Mesendoderm (in vitro differentiated cells): ENCODE results near the gene KDM4B.

ENCODE experiments used
- DNase-seq: peaks from one replicate; pipeline ENCODE4 v3.0.0; 2013
- H2AK5ac ChIP-seq: 2 replicates; pipeline ENCODE4 v1.6.1; 2013; ENCODE audit warnings: low read length, inconsistent platforms
- H2BK120ac ChIP-seq: 2 replicates; pipeline ENCODE4 v1.6.1; 2013; ENCODE audit warnings: low read depth, mild to moderate bottlenecking, low read length, moderate library complexity, mixed read lengths
- H2BK15ac ChIP-seq: replicated peaks from 2 replicates; pipeline ENCODE4 v1.6.1; 2013; ENCODE audit warnings: low read depth, mild to moderate bottlenecking, moderate library complexity
- H2BK5ac ChIP-seq: 2 replicates; pipeline ENCODE4 v1.6.1; 2013; ENCODE audit warnings: low read length, inconsistent platforms
- H3K18ac ChIP-seq: 2 replicates; pipeline ENCODE4 v1.6.1; 2013; ENCODE audit warnings: mild to moderate bottlenecking, low read length, mixed read lengths
- H3K23ac ChIP-seq: one replicate; pipeline ENCODE4 v1.6.1; 2013; ENCODE audit warnings: low read length
- H3K27ac ChIP-seq: 2 replicates; pipeline ENCODE4 v1.5.1; 2013; ENCODE audit warnings: low read depth, mild to moderate bottlenecking, inconsistent platforms, low read length, moderate library complexity
- H3K27me3 ChIP-seq: 2 replicates; pipeline ENCODE4 v1.6.1; 2013; ENCODE audit warnings: low read length, control low read depth, mild to moderate bottlenecking, inconsistent platforms; ENCODE audit not compliant: insufficient read depth, poor library complexity
- H3K36me3 ChIP-seq: 2 replicates; pipeline ENCODE4 v1.6.1; 2013; ENCODE audit warnings: low read length, inconsistent platforms; ENCODE audit not compliant: control insufficient read depth, insufficient read depth
- H3K4ac ChIP-seq: one replicate; pipeline ENCODE4 v1.6.1; 2013; ENCODE audit warnings: low read depth, mild to moderate bottlenecking, low read length, moderate library complexity
- H3K4me1 ChIP-seq: 2 replicates; pipeline ENCODE4 v1.6.1; 2013; ENCODE audit warnings: low read depth, low read length, inconsistent platforms; ENCODE audit not compliant: control insufficient read depth
- H3K4me2 ChIP-seq: 2 replicates; pipeline ENCODE4 v1.6.1; 2013; ENCODE audit warnings: low read length
- H3K4me3 ChIP-seq: 2 replicates; pipeline ENCODE4 v1.5.1; 2013; ENCODE audit warnings: mild to moderate bottlenecking, low read length
- H3K56ac ChIP-seq: one replicate; pipeline ENCODE4 v1.6.1; 2013; ENCODE audit warnings: low read length
- H3K79me1 ChIP-seq: 2 replicates; pipeline ENCODE4 v1.6.1; 2013; ENCODE audit warnings: low read length, inconsistent platforms
- H3K79me2 ChIP-seq: 2 replicates; pipeline ENCODE4 v1.6.1; 2013; ENCODE audit warnings: mild to moderate bottlenecking, low read length; ENCODE audit not compliant: control insufficient read depth, insufficient read depth
- H3K9ac ChIP-seq: 2 replicates; pipeline ENCODE4 v1.6.1; 2013; ENCODE audit warnings: low read length, inconsistent platforms
- H4K5ac ChIP-seq: one replicate; pipeline ENCODE4 v1.6.1; 2013; ENCODE audit warnings: low read length
- H4K8ac ChIP-seq: one replicate; pipeline ENCODE4 v1.6.1; 2013; ENCODE audit warnings: low read depth, mild to moderate bottlenecking, control low read depth, low read length, moderate library complexity
- WGBS: extraction: QIAGEN DNeasy Blood & Tissue Kit; methylation state at CpG from one replicate; pipeline ENCODE4 v1.1.7; 2013; ENCODE audit warnings: low lambda C conversion rate, missing lambda C conversion rate; ENCODE audit not compliant: insufficient coverage; ENCODE audit errors: extremely low coverage; 5-methylcytosine and 5-hydroxymethylcytosine counted together

KDM4B gene

DNA sequence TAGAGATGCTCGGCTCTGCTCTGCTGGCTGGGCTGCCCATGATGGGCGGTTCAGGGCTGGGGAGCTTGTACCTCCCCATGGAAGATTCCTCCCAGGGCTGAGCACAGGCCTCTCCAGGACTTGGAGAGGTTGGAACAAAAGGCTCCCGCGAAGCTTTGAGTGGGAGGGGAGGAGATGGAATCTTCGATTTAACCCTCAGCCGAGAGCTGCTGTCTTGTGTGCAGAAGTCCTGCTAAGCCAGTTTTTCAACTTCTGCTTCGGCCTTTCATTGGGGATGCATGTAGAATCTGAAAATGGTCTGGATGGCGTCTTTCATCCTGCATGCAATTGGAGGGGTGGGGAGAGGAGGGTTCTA lies 163.3 kb downstream of the KDM4B start:
- Histone ChIP-seq H3K27me3 (no peaks in the 10 kb centered on the region), H4K5ac (no peak overlapping the region), H2AK5ac (no peak overlapping the region), H3K56ac (peak overlapping the region; percentile 6), H3K18ac (no peak overlapping the region), H3K4ac (no peak overlapping the region), H3K27ac (no peak overlapping the region), H3K36me3 (no peaks in the 10 kb centered on the region), H2BK120ac (no peak overlapping the region), H3K9ac (no peak overlapping the region), H4K8ac (no peak overlapping the region), H2BK15ac (no peak overlapping the region), H3K79me1 (no peaks in the 10 kb centered on the region), H3K4me3 (no peak overlapping the region), H2BK5ac (no peak overlapping the region), H3K23ac (no peak overlapping the region), H3K4me2 (no peak overlapping the region), H3K4me1 (peaks cover 4% of the 10 kb centered on the region), H3K79me2 (no peaks in the 10 kb centered on the region)
- peak; percentile 62 for DNase-seq
- no CpG with 5 or more reads among the region's 8 CpGs for WGBS

DNA sequence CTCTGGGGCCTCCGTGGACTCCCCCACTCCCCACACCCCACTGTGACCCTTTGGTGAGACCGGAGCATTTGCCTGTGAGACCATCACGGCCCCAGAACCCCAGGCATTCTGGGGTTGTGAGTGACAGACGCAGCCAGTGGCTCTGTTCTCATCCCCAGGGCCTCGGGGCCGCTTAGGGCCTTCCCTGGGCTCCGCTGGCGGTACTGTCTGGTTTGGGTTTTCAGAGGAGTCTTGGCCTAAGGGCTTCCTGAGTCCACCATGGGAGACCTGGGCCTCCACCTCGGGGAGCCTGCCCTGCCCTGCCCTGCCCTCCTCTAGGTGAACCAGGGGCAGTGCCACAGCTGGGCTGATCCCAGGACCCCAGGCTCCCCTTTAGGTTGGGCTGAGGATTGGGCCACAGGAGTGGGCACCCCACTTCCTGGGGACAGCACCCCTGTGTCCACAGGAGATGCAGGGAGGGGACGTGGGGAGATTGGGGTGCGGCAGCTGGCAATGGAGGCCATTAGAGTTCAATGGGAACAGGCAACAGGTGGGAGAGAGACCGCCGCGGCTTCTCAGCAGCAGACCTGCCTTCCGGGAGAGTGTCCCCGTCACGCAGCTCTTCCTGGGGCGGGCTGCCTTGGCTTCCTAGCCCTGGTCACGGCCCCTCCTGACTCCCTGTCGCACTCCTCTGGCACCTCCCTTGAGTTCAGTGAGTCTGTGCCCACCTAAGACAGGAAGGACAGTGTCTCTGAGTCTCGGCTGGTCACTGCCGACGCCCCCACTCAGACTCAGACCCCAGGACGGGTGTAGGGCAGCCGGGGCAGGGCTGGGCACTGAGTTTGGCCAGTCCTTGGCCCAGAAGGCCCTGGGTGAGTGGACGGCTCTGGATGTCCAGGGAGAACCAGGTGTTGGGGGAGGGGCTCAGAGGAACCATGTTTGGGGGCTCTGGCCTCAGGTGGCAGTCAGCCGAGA lies 164.1 kb downstream of the KDM4B start:
- Histone ChIP-seq H3K23ac (no peak overlapping the region), H3K4me3 (no peak overlapping the region), H3K36me3 (no peaks in the 10 kb centered on the region), H3K27me3 (no peaks in the 10 kb centered on the region), H3K4me2 (no peak overlapping the region), H2BK15ac (no peak overlapping the region), H2AK5ac (no peak overlapping the region), H3K79me1 (no peaks in the 10 kb centered on the region), H2BK120ac (no peak overlapping the region), H3K56ac (peak overlapping the region; percentile 42), H2BK5ac (no peak overlapping the region), H3K9ac (no peak overlapping the region), H3K18ac (no peak overlapping the region), H4K5ac (no peak overlapping the region), H3K4me1 (peaks cover 4% of the 10 kb centered on the region), H3K4ac (no peak overlapping the region), H3K79me2 (no peaks in the 10 kb centered on the region), H3K27ac (no peak overlapping the region), H4K8ac (no peak overlapping the region)
- WGBS = no CpG with 5 or more reads among the region's 27 CpGs
- no peak for DNase-seq

DNA sequence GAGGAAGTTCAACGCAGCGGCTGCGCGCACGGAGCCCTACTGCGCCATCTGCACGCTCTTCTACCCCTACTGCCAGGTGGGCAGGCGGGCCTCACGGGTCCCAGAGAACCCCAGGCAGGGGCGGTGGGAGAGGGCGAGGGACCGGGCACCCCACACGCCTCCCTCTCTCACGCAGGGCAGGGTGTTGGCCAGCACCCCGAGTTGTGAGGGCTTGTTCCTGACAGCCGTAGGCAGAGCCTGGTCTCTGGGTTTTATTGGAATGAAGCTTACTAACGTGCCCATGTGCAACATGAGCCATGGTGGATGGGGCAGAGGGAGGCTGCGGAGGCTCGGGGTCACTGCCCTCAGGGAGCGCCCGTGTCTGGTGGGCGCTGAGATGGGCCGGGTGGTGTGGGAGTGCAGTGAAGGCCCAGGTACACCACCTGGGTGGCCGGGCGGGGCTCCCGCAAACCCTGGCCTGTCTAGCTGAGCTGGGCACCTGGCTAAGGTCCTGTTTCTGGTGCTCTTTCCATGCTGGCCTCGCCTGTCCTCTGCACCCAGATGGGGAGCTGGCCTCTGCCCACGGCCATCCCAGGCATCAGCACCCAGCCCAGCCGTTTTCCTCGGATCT lies 165.2 kb downstream of the KDM4B start:
- Histone ChIP-seq H2AK5ac (no peak overlapping the region), H2BK5ac (no peak overlapping the region), H4K5ac (no peak overlapping the region), H3K18ac (no peak overlapping the region), H3K56ac (no peak overlapping the region), H2BK15ac (no peak overlapping the region), H3K4ac (no peak overlapping the region), H3K4me3 (no peak overlapping the region), H2BK120ac (no peak overlapping the region), H3K79me1 (no peaks in the 10 kb centered on the region), H3K27me3 (no peaks in the 10 kb centered on the region), H3K4me1 (peaks cover 4% of the 10 kb centered on the region), H3K36me3 (no peaks in the 10 kb centered on the region), H3K9ac (no peak overlapping the region), H3K23ac (no peak overlapping the region), H3K4me2 (no peak overlapping the region), H3K27ac (no peak overlapping the region), H3K79me2 (no peaks in the 10 kb centered on the region), H4K8ac (no peak overlapping the region)
- no peak for DNase-seq
- WGBS = no CpG with 5 or more reads among the region's 30 CpGs

DNA sequence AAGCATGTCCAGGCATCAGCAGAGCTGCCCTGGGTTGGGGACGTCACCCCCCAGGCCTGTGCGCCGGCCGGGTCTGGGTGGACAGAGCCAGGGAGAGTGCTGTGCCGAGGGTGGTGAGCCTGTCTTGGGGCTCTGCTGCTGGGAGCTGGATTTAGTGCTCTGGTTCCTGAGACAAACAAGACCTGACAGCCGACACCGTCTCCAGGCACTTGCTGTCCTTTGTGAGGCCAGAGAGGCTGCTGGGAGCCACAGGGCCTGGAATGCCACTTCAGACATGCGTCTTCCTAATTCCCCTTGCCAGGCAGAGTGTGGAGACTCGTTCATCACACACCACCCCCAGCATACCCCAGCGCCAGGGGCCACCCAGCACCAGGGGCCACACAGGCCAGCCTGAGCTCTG lies 165.8 kb downstream of the KDM4B start:
- no peak overlapping the region for H3K18ac ChIP-seq
- no peak overlapping the region for H4K8ac ChIP-seq
- no peak overlapping the region for H2BK15ac ChIP-seq
- H3K79me1 ChIP-seq = no peaks in the 10 kb centered on the region
- H4K5ac ChIP-seq = no peak overlapping the region
- no peak overlapping the region for H3K9ac ChIP-seq
- H3K23ac ChIP-seq = no peak overlapping the region
- H3K36me3 ChIP-seq = no peaks in the 10 kb centered on the region
- H3K27me3 ChIP-seq = no peaks in the 10 kb centered on the region
- H3K4me1 ChIP-seq = peaks cover 4% of the 10 kb centered on the region
- no peak overlapping the region for H3K27ac ChIP-seq
- no peak overlapping the region for H2AK5ac ChIP-seq
- H3K79me2 ChIP-seq = no peaks in the 10 kb centered on the region
- no peak overlapping the region for H3K4me2 ChIP-seq
- H2BK5ac ChIP-seq = no peak overlapping the region
- no CpG with 5 or more reads among the region's 10 CpGs for WGBS
- no peak overlapping the region for H3K4me3 ChIP-seq
- DNase-seq = no peak
- H2BK120ac ChIP-seq = no peak overlapping the region
- H3K56ac ChIP-seq = no peak overlapping the region
- no peak overlapping the region for H3K4ac ChIP-seq

DNA sequence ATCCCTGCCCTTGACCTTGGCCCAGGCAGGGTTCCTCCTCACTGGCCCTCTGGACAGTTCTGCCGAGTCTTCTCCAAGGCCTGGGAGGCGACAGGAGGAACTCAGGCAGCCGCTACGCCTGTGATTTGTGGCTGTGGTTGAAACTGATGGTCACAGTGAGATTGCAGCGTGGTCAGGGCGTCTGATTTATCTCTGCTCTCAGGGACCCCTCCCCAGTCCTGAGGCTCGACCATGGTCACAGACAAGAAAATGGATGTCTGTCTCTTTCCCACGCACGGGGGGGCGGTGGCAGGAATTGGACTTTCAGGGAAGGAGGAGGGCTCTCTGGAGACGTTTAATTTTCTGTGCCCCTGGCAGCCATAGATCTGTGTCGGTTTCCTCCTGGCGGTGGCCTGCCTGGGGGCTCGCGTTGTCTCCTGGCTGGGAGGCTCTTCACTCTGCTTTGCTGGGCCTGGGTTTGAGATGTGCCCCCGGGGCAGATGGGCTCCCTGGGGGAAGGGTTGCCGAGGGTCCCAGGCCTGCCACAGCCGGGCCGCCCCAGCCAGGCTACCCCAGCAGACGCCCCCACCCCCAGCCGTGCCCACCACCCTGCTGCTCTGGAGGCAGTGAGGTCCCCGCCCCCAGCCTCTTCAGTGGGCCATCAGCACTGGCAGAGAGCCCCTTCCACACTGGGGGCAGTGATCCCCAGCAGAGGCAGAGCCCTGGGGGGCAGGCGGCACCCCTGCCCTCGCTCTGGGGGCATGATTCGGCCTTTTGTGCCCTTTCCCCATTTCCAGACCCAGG lies 167.4 kb downstream of the KDM4B start:
- Histone ChIP-seq H2BK120ac (no peak overlapping the region), H3K27me3 (no peaks in the 10 kb centered on the region), H4K5ac (no peak overlapping the region), H3K36me3 (no peaks in the 10 kb centered on the region), H2AK5ac (no peak overlapping the region), H3K18ac (no peak overlapping the region), H4K8ac (no peak overlapping the region), H3K27ac (no peak overlapping the region), H3K9ac (no peak overlapping the region), H3K4me1 (no peaks in the 10 kb centered on the region), H2BK15ac (no peak overlapping the region), H3K23ac (no peak overlapping the region), H3K79me2 (no peaks in the 10 kb centered on the region), H3K56ac (no peak overlapping the region), H3K4ac (no peak overlapping the region), H3K4me2 (no peak overlapping the region), H3K4me3 (no peak overlapping the region), H3K79me1 (no peaks in the 10 kb centered on the region), H2BK5ac (no peak overlapping the region)
- DNase-seq = no peak
- no CpG with 5 or more reads among the region's 25 CpGs for WGBS
